K562 (cell line): ENCODE results near the gene MRI1. TPM values are rescaled to one million over a fixed set of nuclear protein-coding genes. Genes with fewer than 3 reads are reported as not detected.

Source experiments
- ASH1L ChIP-seq: fragments of 450-650 bp; IDR thresholded peaks from 2 replicates; pipeline ENCODE4 v1.6.1; 2018; ENCODE audit warnings: borderline replicate concordance, mild to moderate bottlenecking, low read depth; ENCODE audit not compliant: partially characterized antibody
- EP300 ChIP-seq: IDR thresholded peaks from 2 replicates; pipeline ENCODE4 v1.6.1; 2012; ENCODE audit warnings: low read length, improper control_type of control experiment
- JUND ChIP-seq, 2 experiments: IDR thresholded peaks; 2 replicates in 1 of 2; 3 replicates in 1 of 2; pipeline ENCODE4 v1.6.1; 2011; ENCODE audit warnings: borderline replicate concordance in 2 of 2, low read depth in 2 of 2, low read length in 2 of 2, improper control_type of control experiment in 1 of 2, missing biosample characterization in 1 of 2, missing genetic modification characterization in 1 of 2, missing genetic modification reagents in 1 of 2
- MTA3 ChIP-seq: fragments of 450-650 bp; formaldehyde crosslinking; IDR thresholded peaks from 2 replicates; pipeline ENCODE4 v1.6.1; 2017; ENCODE audit warnings: mild to moderate bottlenecking, borderline replicate concordance
- RCOR1 ChIP-seq, 2 experiments: IDR thresholded peaks; 2 replicates each; pipeline ENCODE4 v1.6.1; 2012; ENCODE audit warnings: low read depth in 2 of 2, low read length in 2 of 2, borderline replicate concordance in 1 of 2, improper control_type of control experiment in 1 of 2
- YY1 ChIP-seq, 3 experiments: IDR thresholded peaks; 2 replicates each; pipeline ENCODE4 v1.6.1; 2011; ENCODE audit warnings: low read length in 2 of 3, mild to moderate bottlenecking in 2 of 3, moderate library complexity in 2 of 3, borderline replicate concordance in 1 of 3, control low read depth in 1 of 3, low read depth in 1 of 3; ENCODE audit not compliant: insufficient read depth in 3 of 3, insufficient replicate concordance in 2 of 3, control insufficient read depth in 1 of 3, insufficient read length in 1 of 3; ENCODE audit errors: extremely low read depth in 1 of 3
- ZFP91 ChIP-seq: sonication (generic); formaldehyde crosslinking; IDR thresholded peaks from 2 replicates; pipeline ENCODE4 v1.8.0; 2022; ENCODE audit warnings: mild to moderate bottlenecking, missing genetic modification reagents
- ZNF57 ChIP-seq: fragments of 450-650 bp; formaldehyde crosslinking; IDR thresholded peaks from 2 replicates; pipeline ENCODE4 v1.4.0; 2020; ENCODE audit warnings: mild to moderate bottlenecking, moderate library complexity
- ZNF586 ChIP-seq: fragments of 450-650 bp; formaldehyde crosslinking; conservative IDR thresholded peaks from 2 replicates; pipeline ENCODE4 v1.4.0; 2020; ENCODE audit warnings: mild to moderate bottlenecking, moderate library complexity
- polyA plus RNA-seq, 8 experiments: library from polyadenylated mRNA; depleted of rRNA in 4 of 8; stranded (reverse) in 5 of 8; unstranded in 3 of 8; fragments of >200 nt; fragmentation: Nextera tagmentation in 2 of 8; fragmentation: Illumina TruSeq in 1 of 8; extraction: Ambion mirVana in 2 of 8; extraction: Trizol in 1 of 8; gene quantifications; 2 replicates each; pipeline versions ENCODE4 v1.2.1 to v1.2.3, GENCODE V29; 2011 to 2014; ENCODE audit warnings: inconsistent platforms in 1 of 8, missing spikeins in 1 of 8
- total RNA-seq, 7 experiments: library from RNA; depleted of rRNA in 6 of 7; stranded (reverse); fragments of >200 nt in 6 of 7; fragmentation: Illumina TruSeq in 2 of 7; extraction: Trizol in 2 of 7; gene quantifications; 2 replicates each; pipeline versions ENCODE4 v1.2.1 to v1.2.3, GENCODE V29; 2011 to 2021; ENCODE audit warnings: low replicate concordance in 1 of 7
- TF ChIP-seq, protein P1 (sequence below): IDR thresholded peaks from 2 replicates; pipeline ENCODE4 v1.6.1; 2012; ENCODE audit warnings: low read depth, low read length, improper control_type of control experiment, borderline replicate concordance
- TF ChIP-seq, protein P2 (sequence below): sonication (generic); formaldehyde crosslinking; IDR thresholded peaks from 2 replicates; pipeline ENCODE4 v1.8.0; 2023; ENCODE audit warnings: missing genetic modification reagents, mild to moderate bottlenecking, borderline replicate concordance
- TF ChIP-seq, protein P3 (sequence below): sonication (generic); formaldehyde crosslinking; IDR thresholded peaks from 2 replicates; pipeline ENCODE4 v1.8.0; 2023; ENCODE audit warnings: mild to moderate bottlenecking, missing genetic modification reagents

MRI1 gene
- total and polyA plus RNA-seq, 9 of the 15 experiments (the other 6 are each of a cell fraction or from before 2014, with no cell fraction given): 5.5 to 57.4 (median 28.2) TPM

- TF ChIP-seq RCOR1 (IDR thresholded peaks at IDR 0.05; ENCODE audit: borderline replicate concordance in 1 of 2, low read depth in 2 of 2, low read length in 2 of 2): peak in 1 of 2 experiments; percentile 21; a peak in 1 of 4 replicates
- no peak for TF ChIP-seq MTA3
- TF ChIP-seq JUND (IDR thresholded peaks at IDR 0.05; ENCODE audit: borderline replicate concordance, low read depth, low read length): peak; percentile 64
- TF ChIP-seq JUND (tag; IDR thresholded peaks at IDR 0.05; ENCODE audit: borderline replicate concordance, low read depth, low read length): peak; percentile 41; the same call in 2 of the 3 replicates
- TF ChIP-seq, protein P1, sequence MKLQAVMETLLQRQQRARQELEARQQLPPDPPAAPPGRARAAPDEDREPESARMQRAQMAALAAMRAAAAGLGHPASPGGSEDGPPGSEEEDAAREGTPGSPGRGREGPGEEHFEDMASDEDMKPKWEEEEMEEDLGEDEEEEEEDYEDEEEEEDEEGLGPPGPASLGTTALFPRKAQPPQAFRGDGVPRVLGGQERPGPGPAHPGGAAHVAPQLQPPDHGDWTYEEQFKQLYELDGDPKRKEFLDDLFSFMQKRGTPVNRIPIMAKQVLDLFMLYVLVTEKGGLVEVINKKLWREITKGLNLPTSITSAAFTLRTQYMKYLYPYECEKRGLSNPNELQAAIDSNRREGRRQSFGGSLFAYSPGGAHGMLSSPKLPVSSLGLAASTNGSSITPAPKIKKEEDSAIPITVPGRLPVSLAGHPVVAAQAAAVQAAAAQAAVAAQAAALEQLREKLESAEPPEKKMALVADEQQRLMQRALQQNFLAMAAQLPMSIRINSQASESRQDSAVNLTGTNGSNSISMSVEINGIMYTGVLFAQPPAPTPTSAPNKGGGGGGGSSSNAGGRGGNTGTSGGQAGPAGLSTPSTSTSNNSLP: no peak
- TF ChIP-seq ZNF586: no peak
- TF ChIP-seq, protein P2, sequence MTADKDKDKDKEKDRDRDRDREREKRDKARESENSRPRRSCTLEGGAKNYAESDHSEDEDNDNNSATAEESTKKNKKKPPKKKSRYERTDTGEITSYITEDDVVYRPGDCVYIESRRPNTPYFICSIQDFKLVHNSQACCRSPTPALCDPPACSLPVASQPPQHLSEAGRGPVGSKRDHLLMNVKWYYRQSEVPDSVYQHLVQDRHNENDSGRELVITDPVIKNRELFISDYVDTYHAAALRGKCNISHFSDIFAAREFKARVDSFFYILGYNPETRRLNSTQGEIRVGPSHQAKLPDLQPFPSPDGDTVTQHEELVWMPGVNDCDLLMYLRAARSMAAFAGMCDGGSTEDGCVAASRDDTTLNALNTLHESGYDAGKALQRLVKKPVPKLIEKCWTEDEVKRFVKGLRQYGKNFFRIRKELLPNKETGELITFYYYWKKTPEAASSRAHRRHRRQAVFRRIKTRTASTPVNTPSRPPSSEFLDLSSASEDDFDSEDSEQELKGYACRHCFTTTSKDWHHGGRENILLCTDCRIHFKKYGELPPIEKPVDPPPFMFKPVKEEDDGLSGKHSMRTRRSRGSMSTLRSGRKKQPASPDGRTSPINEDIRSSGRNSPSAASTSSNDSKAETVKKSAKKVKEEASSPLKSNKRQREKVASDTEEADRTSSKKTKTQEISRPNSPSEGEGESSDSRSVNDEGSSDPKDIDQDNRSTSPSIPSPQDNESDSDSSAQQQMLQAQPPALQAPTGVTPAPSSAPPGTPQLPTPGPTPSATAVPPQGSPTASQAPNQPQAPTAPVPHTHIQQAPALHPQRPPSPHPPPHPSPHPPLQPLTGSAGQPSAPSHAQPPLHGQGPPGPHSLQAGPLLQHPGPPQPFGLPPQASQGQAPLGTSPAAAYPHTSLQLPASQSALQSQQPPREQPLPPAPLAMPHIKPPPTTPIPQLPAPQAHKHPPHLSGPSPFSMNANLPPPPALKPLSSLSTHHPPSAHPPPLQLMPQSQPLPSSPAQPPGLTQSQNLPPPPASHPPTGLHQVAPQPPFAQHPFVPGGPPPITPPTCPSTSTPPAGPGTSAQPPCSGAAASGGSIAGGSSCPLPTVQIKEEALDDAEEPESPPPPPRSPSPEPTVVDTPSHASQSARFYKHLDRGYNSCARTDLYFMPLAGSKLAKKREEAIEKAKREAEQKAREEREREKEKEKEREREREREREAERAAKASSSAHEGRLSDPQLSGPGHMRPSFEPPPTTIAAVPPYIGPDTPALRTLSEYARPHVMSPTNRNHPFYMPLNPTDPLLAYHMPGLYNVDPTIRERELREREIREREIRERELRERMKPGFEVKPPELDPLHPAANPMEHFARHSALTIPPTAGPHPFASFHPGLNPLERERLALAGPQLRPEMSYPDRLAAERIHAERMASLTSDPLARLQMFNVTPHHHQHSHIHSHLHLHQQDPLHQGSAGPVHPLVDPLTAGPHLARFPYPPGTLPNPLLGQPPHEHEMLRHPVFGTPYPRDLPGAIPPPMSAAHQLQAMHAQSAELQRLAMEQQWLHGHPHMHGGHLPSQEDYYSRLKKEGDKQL (CRISPR knock-in tag): no peak
- no peak for TF ChIP-seq YY1 (IDR thresholded peaks at IDR 0.05; ENCODE audit: borderline replicate concordance in 1 of 3, control insufficient read depth in 1 of 3, extremely low read depth in 1 of 3, insufficient read depth in 3 of 3, insufficient read length in 1 of 3, insufficient replicate concordance in 2 of 3, low read depth in 1 of 3, low read length in 2 of 3)
- no peak for TF ChIP-seq ASH1L
- TF ChIP-seq, protein P3, sequence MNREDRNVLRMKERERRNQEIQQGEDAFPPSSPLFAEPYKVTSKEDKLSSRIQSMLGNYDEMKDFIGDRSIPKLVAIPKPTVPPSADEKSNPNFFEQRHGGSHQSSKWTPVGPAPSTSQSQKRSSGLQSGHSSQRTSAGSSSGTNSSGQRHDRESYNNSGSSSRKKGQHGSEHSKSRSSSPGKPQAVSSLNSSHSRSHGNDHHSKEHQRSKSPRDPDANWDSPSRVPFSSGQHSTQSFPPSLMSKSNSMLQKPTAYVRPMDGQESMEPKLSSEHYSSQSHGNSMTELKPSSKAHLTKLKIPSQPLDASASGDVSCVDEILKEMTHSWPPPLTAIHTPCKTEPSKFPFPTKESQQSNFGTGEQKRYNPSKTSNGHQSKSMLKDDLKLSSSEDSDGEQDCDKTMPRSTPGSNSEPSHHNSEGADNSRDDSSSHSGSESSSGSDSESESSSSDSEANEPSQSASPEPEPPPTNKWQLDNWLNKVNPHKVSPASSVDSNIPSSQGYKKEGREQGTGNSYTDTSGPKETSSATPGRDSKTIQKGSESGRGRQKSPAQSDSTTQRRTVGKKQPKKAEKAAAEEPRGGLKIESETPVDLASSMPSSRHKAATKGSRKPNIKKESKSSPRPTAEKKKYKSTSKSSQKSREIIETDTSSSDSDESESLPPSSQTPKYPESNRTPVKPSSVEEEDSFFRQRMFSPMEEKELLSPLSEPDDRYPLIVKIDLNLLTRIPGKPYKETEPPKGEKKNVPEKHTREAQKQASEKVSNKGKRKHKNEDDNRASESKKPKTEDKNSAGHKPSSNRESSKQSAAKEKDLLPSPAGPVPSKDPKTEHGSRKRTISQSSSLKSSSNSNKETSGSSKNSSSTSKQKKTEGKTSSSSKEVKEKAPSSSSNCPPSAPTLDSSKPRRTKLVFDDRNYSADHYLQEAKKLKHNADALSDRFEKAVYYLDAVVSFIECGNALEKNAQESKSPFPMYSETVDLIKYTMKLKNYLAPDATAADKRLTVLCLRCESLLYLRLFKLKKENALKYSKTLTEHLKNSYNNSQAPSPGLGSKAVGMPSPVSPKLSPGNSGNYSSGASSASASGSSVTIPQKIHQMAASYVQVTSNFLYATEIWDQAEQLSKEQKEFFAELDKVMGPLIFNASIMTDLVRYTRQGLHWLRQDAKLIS (CRISPR knock-in tag): no peak
- no peak for TF ChIP-seq ZFP91 (CRISPR knock-in tag)
- no peak for TF ChIP-seq ZNF57
- 0 out of 2 replicates have a peak, but pooled peaks have one; percentile 7 for TF ChIP-seq EP300
Measured at GRCh38 chr19:13781547-13781946, 17.2 kb downstream of the MRI1 start (continued).
